NB4 (cell line): ENCODE data around the gene HTT.

Source experiments
- DNase-seq: peaks from one replicate; pipeline ENCODE4 v3.0.0; 2010; ENCODE audit warnings: low read depth
- H3K4me3 ChIP-seq: one replicate; pipeline ENCODE4 v1.5.1; 2011; ENCODE audit warnings: mild to moderate bottlenecking, low read depth, low read length, moderate library complexity
- MYC ChIP-seq: IDR thresholded peaks from 2 replicates; pipeline ENCODE4 v1.6.1; 2011; ENCODE audit warnings: low read depth, low read length
- POLR2A ChIP-seq: IDR thresholded peaks from 2 replicates; pipeline ENCODE4 v1.6.1; 2011; ENCODE audit warnings: mild to moderate bottlenecking; ENCODE audit not compliant: insufficient read length; ENCODE audit errors: extremely low read depth
- TF ChIP-seq, protein P1 (sequence below): IDR thresholded peaks from one replicate; pipeline ENCODE4 v1.5.1; 2012; ENCODE audit warnings: low read depth, low read length
- TF ChIP-seq, protein P2 (sequence below): IDR thresholded peaks from 2 replicates; pipeline ENCODE4 v1.6.1; 2011; ENCODE audit warnings: low read depth, low read length

Gene HTT

DNA sequence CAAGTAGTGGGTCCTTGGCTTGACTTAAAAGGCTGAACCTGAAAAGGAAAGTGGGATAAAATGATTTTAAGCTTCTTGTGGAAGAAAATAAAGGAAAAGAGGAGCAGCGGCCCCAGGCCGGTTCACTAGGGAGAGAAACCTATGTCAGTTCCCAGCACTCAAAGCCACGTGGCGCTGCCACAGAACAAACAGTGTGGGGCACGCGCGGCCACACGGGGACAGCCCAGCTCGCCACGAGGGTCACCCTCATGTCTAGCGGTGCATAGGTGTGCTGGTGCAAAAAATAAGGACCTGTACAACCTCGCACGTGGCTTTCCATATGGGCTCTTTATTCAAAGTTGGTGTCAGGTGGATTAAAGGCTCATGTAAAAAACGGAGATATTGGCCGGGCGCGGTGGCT lies 191.6 kb downstream of the HTT start:
- TF ChIP-seq MYC, result no peak
- no peak for TF ChIP-seq POLR2A
- TF ChIP-seq, protein P1, sequence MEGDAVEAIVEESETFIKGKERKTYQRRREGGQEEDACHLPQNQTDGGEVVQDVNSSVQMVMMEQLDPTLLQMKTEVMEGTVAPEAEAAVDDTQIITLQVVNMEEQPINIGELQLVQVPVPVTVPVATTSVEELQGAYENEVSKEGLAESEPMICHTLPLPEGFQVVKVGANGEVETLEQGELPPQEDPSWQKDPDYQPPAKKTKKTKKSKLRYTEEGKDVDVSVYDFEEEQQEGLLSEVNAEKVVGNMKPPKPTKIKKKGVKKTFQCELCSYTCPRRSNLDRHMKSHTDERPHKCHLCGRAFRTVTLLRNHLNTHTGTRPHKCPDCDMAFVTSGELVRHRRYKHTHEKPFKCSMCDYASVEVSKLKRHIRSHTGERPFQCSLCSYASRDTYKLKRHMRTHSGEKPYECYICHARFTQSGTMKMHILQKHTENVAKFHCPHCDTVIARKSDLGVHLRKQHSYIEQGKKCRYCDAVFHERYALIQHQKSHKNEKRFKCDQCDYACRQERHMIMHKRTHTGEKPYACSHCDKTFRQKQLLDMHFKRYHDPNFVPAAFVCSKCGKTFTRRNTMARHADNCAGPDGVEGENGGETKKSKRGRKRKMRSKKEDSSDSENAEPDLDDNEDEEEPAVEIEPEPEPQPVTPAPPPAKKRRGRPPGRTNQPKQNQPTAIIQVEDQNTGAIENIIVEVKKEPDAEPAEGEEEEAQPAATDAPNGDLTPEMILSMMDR, result no peak
- TF ChIP-seq, protein P2, sequence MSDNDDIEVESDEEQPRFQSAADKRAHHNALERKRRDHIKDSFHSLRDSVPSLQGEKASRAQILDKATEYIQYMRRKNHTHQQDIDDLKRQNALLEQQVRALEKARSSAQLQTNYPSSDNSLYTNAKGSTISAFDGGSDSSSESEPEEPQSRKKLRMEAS, result no peak
- no peak overlapping the region for H3K4me3 ChIP-seq
- no peak for DNase-seq

DNA sequence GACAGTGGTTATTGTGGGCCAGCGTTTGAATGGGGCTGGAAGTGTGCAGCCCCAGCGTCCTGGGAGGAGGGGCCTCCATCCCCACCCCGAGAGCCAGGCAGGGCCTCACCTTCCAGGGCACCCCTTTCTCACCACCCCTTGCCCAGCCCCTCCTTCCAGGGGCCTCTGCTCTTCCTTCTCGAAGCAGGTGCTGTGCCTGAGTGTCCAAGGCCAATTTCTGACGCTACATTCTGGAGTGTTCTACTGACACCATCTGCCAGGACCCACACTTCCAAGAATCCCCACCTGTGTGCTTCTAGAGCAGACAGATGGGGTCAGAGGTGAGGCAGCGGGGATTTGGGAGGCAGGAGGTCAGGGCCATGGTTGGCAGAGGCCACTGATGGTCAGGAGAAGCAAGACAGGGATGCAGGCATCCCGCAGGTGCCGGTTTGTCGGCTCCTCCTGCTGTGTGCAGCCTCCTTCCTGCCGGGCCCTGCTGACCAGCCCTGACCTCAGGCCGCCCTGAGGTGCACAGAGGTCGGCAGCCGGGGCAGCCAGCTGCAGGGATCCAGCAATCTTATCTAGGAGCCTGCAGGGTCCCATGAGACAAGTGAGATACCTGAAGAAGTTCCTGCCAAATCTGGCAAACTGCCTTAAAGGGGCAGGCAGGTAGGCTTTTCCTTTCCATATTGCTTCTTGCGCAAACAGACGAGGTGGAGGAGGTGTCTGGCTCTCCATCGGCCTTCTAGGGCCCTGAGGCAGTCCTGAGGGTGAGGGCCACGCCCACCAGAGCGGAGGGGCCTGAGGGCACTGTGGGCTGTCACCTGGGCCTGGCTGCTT lies 193.3 kb downstream of the HTT start:
- no peak for DNase-seq
- TF ChIP-seq MYC (no peak), POLR2A (no peak)
- TF ChIP-seq, protein P1, result no peak
- TF ChIP-seq, protein P2, result no peak

DNA sequence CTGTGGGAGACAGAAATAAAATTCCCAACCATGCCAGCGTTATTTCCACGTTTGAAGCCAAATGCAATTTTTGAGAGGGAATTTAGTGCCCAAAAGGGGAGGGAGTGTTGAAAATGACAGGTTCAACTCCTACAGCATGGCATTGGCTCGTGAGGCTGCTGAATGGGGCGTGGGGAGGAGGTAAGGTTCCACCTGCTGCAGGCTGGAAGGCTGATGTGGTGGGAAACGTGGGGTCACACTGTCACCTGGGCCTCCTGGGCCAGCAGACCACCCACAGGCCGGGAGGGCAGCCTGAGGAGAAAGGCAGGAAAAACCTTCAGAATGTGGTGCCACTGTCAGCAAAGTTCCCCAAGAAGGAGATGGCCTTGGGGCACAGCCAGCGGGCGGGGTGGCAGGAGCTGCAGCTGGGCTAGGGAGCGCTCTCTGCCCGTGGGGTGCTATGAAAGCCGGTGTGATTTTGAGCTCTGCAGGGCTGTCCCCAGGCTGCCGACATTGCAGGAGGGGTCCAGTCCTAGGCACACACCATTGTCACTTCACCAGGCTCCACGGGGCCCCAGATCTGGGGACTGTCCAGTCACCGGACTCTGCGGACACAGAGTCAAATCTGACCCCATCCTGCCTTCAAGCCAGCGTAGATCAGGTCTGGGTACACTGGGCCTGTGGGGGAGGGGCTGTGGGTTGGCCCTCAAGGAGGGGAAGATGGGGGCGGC lies 194.1 kb downstream of the HTT start:
- no peak for DNase-seq
- no peak overlapping the region for H3K4me3 ChIP-seq
- TF ChIP-seq, protein P2, result no peak
- TF ChIP-seq, protein P1, result no peak
- TF ChIP-seq MYC (no peak), POLR2A (no peak)

More for the DNA sequence above, 193.3 kb downstream of the HTT start:
- no peak overlapping the region for H3K4me3 ChIP-seq

DNA sequence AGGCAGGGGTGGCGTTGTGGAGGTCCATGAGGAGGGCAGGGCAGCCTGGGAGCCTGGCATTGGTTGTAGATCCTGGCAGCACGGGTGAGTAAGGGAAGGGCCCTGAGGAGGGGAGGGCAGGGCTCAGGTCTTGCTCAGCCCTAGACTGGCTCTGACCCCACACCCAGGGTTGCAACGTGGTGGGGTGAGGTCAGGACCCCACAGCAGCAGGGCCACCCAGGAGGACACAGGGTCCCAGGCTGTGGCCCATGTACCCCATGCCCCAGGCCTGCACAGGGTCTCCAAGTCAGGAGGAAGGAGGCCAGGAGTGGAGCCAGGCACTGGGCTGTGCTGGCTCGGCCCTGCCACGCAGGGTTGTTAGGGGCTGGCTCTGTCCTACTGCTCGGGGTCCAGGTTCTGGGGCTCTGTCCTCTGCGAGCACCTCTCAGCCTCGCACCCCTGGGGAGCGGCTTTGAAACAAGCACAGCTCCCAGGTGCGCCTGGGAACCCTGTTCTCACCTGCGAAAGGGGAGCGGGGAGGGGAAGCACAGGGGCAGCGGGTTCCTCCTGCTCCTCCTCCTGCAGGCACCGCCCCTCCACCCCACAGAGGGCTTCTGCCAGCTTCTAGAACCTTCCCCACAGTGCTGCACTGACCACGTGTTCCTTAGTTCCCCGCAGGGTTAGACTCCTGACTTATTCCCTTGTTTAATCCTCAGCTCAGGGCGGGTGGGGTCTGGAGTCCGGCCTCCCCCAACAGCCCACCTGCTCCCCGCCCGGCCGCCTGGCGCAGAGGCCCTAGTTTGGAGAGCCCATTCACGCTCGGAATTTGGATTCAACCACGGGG lies 194.8 kb downstream of the HTT start:
- no peak for TF ChIP-seq MYC
- TF ChIP-seq, protein P2, result no peak
- TF ChIP-seq POLR2A, result no peak
- TF ChIP-seq, protein P1, result no peak
- no peak for DNase-seq
- no peak overlapping the region for H3K4me3 ChIP-seq

DNA sequence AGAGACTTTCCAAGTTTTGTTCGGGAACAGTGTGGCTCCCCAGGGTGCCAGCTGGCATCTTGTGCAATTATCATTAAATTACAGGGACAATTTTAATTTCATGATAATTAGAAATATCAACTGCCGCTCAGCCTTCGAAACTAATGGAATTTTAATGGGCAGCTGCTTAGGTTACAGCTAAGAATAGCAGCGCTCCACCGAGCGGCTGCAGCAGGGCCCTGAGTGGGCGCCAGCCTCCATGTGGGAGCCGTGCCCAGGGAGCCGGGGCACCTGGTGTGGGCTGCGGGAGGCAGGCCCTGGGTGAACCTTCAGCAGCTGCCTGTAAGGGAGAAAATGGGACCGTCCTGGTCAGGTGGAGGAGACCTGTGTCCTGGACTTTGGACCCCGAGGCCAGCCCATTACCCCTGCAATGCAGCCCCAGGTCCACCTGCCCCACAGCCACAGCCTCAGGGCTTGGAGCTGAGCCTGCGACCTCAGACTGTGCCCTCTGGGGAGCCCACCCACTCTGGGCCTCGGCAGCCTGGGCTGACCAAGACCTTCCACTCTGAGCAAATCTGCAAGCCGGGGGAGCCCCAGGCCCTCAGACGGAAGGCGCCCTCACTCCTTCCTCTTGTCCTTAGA lies 195.6 kb downstream of the HTT start:
- DNase-seq, result no peak
- TF ChIP-seq, protein P2, result no peak
- TF ChIP-seq, protein P1, result no peak
- no peak for TF ChIP-seq MYC
- TF ChIP-seq POLR2A, result no peak
- H3K4me3 ChIP-seq, result no peak overlapping the region
